ENCODE results near the gene LPAR3.
"Not testable (repeated sequence)": the region's sequence is repeated elsewhere in the genome, so short reads cannot be mapped to it uniquely, and the experiment has no call there.

LPAR3 gene, protein sequence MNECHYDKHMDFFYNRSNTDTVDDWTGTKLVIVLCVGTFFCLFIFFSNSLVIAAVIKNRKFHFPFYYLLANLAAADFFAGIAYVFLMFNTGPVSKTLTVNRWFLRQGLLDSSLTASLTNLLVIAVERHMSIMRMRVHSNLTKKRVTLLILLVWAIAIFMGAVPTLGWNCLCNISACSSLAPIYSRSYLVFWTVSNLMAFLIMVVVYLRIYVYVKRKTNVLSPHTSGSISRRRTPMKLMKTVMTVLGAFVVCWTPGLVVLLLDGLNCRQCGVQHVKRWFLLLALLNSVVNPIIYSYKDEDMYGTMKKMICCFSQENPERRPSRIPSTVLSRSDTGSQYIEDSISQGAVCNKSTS

DNA sequence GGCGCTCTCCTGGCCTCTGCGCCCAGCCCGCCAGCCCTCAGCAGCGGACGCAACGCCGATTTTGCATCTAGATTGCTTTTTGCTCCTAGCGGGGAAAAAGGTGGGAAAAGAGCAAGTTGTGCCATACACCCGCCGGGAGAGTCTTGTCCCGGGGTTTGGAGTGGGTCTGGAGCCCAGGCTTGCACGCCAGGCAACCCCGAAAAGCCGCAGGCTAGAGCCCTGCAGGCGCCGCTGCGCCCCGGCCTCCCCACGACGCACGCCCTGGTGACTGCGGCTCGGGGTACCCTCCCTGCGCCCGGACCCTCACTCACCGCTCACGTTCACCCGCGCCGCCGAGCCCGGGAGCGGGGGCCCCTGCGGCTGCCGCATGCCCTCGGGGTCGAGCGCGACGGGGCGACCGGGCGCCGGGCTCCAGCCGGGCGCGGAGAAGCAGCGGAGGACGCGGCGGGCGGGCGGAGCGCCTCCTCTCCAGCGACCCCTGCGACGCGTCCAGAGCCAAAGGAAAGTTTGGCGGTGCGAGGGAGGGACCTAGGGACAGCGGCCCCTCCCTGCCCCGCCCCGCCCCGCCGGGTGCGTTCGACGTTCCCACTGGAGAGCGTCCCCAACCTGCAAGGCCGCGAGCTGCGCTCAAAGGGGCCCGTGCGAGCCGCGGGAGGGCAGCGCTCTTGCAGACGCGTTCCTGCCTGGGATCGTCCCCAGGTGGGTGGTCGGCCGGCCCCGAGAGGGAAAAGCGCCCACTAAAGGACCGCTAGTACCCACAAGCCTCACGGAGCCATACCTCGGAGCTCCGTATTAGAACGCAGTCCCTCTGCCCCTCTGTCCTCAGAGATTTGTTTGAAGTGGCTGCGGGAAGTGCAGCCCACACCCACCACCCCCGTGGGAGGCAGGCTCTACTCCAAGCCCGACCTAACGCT, at the start of gene LPAR3:
Gene LPAR3 (minus strand): TSS at position 502 of the 914 bp plus-strand sequence. CDS start 27,086 bp downstream, outside the sequence.
- peak; percentile 43 for DNase-seq

DNA sequence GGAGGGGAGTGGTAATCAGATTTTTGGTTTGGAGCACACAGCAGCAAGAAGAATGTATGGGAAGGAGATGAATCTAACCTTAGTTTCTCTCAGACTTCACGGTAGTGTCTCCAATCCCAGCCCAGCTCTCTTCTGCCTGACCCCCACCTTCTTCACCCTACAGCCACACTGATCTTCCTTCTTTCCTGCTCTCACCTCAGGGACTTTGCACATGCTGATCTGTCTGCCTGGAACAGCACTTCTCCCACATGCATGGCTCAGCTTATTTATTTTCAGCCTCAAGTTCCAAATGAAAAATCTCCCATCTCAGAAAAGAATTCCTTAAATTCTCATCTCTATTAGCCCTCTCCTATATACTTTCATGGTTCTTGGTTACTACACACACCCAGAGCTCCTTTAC, 48.8 kb upstream of the LPAR3 start:
- no peak for DNase-seq

GRCh38 chr1:84940481-84940880, 47.5 kb upstream of the LPAR3 start:
- DNase-seq: no peak

DNA sequence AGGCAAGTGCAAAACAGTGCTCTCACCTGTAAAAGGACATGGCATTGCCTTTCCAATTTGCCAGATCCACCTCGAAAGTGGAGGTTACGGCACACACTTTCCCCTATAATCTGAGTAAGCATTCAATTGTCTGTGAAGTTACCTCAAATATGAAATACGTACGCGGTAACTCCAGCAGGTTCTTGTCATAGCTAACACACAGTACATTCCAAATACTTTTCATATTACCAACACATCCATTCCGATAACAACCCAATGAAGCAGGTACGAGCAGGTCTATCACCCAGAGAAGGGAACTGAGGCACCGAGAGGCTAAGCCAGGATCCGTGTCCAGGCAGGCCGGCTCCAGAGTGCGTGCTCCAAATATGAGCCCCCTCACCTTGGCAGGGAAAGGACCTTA, 46.8 kb upstream of the LPAR3 start:
- no peak for DNase-seq

DNA sequence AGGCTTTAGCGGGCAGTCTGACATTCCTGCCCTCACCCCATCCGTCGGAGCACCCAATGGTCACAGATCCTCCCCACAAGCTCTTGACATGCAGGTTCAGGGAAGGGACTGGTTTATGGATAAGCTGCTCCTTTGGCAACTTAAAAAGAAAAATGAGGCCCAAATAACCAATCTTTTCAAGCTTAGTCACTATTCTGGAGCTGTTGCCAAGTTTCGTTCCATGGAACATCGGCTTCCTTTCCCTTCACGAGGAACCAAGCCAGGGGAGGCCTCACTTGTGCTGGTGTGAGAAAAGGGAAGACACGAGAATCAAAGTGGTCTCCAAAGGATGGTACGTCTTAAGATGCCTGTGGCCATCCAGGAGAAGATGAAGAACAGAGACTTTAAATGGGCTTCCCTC, 46.1 kb upstream of the LPAR3 start:
- DNase-seq: no peak

GRCh38 chr1:84936116-84936810, 43.3 kb upstream of the LPAR3 start:
- peak; percentile 49 for DNase-seq

DNA sequence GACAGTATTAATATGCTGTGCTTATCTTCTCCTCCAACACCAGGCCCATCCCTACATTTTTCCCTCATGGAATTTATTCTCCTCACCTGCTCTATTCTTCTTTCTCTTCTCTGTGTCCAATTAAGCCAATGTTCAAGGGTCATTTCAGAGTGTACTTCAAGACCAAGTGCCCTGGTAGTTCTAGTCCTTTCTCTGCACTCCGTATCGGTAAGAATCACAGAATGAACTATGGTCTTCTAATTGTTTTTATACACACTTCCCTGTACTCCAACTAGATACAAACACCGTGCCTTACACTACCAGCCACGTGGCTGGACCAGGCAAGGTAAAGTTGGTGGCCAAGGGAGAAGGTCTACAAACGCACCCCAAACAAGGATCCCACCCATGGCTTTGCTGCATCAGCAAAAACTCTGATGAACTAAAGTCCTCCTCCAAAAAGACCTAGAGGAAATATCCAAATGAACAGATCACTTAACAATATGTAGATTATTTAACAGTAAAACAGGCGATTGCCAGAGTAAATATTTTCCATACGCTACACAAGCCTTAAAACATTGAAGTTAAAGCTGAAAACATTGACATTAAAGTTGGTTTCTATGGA, 40.1 kb upstream of the LPAR3 start:
- DNase-seq: no peak

DNA sequence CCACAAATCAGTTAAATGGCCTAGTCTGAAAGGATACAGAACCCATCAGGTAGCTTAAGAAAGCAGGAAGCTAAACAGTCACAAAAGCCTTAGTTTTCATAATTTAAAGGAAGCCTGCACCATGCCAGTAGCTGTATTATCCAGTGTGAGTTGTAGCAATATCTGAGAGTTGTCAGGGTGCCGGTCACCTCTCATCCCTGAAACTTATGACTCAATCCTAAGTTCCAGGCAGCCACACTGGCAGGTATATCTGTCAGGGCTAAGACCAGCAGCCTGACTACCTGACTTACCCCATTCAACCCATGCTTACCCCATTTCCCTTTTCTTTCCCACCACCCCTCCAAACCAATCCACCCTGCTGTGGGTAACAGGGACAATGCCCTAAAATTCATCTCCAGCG, 37.8 kb upstream of the LPAR3 start:
- no peak for DNase-seq

GRCh38 chr1:84930329-84930728, 37.3 kb upstream of the LPAR3 start:
- no peak for DNase-seq

DNA sequence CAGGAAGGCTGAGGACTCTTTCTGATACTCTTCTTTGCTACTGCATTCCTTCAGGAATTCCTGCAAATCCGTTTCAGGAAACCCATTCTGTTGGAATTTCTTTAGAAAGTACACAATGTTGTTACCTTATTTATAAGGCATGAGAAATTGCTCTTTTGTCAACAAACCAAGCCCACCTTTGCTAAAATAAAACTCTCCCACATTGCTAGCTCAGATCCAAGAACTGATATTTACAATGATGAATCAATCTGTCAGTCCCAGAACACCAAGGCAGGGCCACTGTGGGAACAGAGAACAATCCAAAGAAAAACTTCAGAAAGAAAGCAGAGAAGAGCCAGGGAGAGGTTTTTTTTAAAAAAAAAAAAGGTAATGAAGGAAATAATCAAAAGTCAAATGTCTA, 36.6 kb upstream of the LPAR3 start:
- no peak for DNase-seq

DNA sequence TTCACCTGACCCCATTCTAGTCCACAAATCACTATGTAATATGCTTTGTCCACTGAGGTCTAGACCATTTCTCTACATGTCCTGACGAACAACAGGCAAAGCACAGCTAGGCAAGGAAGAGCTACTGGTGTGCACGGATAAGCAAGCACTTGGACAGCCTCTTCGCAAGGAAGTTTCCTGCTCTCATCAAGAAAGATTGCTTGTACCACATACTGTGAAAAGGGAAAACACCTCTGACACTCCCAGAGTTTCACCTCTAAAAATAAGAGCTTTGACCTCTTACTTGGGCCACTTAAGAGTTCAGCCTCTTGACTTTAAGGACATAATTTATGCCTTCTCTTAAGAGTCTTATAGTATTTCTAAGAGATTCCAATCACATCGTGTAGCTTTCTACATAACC, 36.0 kb upstream of the LPAR3 start:
- DNase-seq: no peak

- DNase-seq: no peak
These were observed 30.3 kb upstream of the LPAR3 start for GRCh38 chr1:84923317-84923716.

DNA sequence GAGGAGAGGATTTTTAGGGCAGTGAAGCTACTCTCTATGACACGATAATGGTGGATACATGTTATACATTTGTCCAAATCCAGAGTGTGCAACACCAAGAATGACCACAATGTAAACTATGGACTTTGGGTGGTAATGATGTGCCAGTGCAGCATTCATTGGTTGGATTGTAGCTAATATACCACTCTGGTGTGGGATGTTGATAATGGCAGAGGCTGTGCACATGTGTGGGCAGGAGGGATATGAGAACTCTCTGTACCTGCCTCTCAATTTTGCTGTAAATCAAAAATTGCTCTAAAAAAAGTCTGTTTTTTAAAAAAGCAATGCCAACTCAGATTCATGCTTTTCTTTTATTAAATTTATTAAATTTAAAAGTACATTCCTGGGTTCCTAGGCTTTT, 27.2 kb upstream of the LPAR3 start:
- no peak for DNase-seq

- no peak for DNase-seq
These were observed 26.5 kb upstream of the LPAR3 start for GRCh38 chr1:84919461-84919970.

GRCh38 chr1:84918726-84919336, 25.8 kb upstream of the LPAR3 start:
- DNase-seq: no peak

- no peak for DNase-seq
These were observed 23.9 kb upstream of the LPAR3 start for GRCh38 chr1:84916897-84917296.

GRCh38 chr1:84913555-84913892, 20.5 kb upstream of the LPAR3 start:
- DNase-seq: no peak

GRCh38 chr1:84912726-84913554, 19.9 kb upstream of the LPAR3 start:
- no peak for DNase-seq

DNA sequence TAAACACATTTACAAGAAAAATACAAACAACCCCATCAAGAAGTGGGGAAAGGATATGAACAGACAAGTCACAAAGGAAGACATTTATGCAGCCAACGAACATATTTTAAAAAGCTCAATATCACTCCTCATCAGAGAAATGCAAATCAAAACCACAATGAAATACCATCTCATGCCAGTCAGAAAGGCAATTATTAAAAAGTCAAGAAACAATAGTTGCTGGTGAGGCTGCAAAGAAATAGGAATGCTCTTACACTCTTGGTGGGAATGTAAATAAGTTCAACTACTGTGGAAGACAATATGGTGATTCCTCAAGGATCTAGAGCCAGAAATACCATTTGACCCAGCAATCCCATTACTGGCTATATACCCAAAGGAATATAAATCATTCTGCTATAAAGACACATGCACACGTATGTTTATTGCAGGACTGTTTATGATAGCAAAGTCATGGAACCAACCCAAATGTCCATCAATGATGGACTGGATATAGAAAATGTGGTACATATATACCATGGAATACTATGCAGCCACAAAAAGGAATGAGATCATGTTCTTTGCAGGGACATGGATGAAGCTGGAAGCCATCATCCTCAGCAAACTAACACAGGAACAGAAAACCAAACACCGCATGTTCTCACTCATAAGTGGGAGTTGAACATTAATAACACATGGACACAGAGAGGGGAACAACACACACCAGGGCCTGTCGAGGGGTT, 15.9 kb upstream of the LPAR3 start:
- DNase-seq: not testable (repeated sequence)

- DNase-seq: no peak
These were observed 14.3 kb upstream of the LPAR3 start for GRCh38 chr1:84907095-84907827.
